HG03439 (cell line): ENCODE measurements around the gene BYSL.
A peak's percentile ranks its signal among the peaks of the same experiment; 100 is the strongest.

Experiments used
- ATAC-seq: cut with Tn5 transposase; IDR thresholded peaks from one replicate; pipeline ENCODE4 v1.9.1; 2021; ENCODE audit warnings: mild to moderate bottlenecking, moderate library complexity; ENCODE audit not compliant: unreplicated experiment

Gene BYSL

DNA sequence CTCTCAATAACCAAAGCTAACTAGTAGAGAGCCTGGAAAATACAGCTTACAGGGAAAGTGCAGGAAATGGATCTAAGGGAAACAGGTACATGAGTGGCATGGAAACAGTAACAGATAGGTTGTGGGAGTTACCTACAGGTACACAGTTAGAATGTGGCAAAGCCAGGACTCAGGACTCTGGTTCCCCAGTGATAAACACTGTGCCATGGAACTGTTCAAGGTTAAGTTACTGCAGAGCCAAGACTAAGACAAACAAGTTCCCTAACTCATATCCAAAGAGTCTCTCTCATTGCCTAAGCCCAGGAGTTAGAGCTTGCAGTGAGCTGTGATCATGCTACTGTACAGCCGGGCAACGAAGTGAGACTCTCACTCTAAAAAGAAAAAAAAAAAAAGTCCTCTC is 7.0 kb upstream of the BYSL start:
- ATAC-seq: no peak

DNA sequence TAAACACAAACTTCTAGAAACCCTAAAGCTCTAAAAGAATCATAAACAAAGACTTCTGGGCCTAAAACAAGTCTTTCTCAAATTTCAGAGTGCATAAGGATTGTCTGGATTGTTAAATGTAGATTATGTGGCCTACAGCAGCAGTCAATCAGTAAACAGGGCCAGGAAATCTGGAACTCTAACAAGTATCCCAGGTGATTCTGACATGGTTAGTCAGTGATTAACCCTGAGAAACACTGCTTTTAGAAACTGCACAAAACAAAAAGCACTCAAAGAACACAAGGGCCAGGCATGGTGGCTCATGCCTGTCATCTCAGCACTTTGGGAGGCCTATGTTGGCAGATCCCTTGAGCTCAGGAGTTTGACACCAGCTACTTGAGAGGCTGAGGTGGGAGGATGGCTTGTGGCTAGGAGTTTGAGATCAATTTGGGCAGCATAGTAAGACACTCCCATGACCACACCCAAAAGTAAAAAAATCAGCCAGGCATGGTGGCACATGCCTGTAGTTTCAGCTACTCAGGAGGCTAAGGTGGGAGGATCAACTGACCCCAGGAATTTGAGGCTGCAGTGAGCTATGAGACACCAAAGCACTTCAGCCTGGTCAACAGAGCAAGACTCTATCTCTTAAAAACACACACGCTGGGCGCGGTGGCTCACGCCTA is 6.3 kb upstream of the BYSL start:
- ATAC-seq: no peak

- ATAC-seq: no peak
Measured at GRCh38 chr6:41917528-41917927, 3.8 kb upstream of the BYSL start.

DNA sequence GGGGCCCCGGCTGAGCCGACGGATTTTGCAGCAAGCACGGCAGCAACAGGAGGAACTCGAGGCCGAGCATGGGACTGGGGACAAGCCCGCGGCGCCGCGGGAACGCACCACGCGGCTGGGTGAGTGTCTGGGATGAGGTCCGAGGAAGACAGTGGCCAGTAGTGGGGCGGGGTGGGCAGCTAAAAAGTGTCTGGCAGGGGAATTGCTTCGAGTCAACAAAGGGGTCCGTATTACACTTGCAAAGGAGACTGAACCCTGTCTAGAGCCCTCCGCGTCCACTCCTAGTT is 356 bp downstream of the BYSL start:
- no peak for ATAC-seq

GRCh38 chr6:41922154-41922553 is 855 bp downstream of the BYSL start:
- ATAC-seq: no peak

DNA sequence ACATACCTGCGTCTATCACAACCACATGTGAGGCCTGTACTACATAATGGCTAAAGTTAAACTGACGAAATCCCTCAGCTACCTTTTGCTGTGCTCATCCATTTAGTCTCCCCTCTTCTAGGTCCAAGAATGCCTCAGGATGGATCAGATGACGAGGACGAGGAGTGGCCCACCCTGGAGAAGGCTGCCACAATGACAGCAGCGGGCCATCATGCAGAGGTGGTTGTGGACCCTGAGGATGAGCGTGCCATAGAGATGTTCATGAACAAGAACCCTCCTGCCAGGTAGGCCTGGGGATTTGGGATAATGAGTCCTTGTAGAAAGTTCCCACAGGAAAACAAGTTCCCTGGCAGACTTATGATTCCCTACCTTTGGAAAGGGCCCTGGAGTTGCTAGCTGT is 6.0 kb downstream of the BYSL start:
- ATAC-seq: no peak

GRCh38 chr6:41929924-41930323 is 8.6 kb downstream of the BYSL start:
- ATAC-seq: no peak

- no peak for ATAC-seq
Measured at GRCh38 chr6:41931792-41932191, 10.5 kb downstream of the BYSL start.

DNA sequence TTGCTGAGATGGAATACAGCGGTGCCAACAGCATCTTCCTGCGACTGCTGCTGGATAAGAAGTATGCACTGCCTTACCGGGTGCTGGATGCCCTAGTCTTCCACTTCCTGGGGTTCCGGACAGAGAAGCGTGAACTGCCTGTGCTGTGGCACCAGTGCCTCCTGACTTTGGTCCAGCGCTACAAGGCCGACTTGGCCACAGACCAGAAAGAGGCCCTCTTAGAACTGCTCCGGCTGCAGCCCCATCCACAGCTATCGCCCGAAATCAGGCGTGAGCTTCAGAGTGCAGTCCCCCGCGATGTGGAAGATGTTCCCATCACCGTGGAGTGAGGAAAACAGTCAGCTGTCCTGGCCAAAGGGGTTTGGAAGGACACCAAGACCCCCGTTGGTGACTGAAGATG is 11.1 kb downstream of the BYSL start:
- ATAC-seq: no peak

GRCh38 chr6:41934278-41935192 is 13.2 kb downstream of the BYSL start:
- no peak for ATAC-seq

GRCh38 chr6:41935193-41935574 is 13.9 kb downstream of the BYSL start:
- ATAC-seq: no peak

DNA sequence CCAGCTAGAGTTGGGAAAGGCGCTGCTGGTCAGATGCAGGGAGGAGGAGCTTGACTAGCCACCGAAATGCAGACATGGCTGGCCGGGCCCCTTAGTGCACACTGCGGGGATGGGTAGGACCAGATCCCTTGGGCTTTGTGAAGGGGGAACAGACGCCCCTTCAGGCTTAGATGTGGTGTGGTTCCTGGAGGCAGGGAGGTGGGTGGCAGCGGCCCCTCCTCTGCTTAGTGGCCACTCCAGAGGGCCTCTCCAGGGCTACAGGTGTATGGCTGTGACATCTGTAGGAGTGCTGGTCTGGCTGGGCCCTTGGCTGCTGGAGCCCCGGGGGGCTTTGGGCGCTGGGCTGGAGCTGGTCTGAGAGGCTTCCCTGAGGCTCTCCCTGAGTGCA is 14.4 kb downstream of the BYSL start:
- no peak for ATAC-seq

DNA sequence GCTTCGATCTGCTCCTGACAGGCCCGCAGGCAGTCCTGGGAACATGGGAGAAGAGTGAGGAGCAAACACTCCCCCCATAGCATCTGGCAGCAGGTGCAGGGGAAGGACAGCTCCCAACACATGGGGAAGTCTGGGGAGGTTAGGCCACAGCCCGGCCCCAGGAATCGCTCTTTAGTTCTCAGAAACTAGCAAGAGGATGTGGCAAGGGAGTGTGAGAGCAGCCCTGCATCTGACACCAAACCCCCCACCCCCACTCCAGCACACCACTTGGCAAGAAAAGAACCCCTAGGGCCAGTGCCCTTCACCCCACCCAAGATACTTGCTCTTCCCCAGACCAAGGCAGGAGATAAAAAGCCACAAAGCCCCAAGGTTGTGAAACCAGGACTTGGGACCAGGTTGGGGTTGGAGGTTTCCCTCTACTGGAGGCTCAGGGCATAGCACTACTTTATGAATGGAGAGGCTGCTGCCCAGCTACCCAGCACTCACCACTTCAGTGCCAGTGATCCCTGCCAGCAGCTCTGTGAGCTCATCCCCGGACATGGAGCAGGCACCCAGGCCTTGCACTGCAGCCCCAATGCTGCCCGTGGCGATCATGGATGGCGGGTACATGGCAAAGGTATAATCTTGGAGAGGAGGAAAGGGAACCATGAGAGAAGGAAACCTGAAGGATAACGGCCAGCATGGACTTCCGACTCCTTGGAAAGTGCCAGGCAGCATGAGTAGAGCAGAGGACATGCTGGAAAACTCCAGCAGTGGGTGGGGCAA is 15.0 kb downstream of the BYSL start:
- no peak for ATAC-seq

DNA sequence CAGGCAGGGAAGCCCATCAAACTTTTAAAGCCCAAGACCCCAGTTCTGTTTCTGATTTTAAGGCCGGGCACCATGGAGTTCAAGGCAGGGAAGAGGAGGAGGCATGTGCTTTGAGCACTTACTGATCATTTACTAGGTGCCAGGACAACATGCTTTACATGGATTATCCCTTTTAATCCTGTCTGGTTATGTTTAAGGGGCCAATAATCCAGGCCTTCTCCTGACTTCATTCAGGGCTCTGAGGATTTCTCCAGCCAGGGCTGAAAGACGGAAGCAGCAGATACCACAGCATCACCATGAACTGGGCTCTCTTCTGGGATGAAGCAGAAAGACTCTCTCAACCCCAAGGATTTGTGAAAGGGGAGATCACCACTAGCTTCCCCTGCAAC is 16.2 kb downstream of the BYSL start:
- no peak for ATAC-seq

GRCh38 chr6:41937861-41938574 is 16.7 kb downstream of the BYSL start:
- ATAC-seq: no peak

- no peak for ATAC-seq
Measured at GRCh38 chr6:41938590-41939175, 17.4 kb downstream of the BYSL start.

DNA sequence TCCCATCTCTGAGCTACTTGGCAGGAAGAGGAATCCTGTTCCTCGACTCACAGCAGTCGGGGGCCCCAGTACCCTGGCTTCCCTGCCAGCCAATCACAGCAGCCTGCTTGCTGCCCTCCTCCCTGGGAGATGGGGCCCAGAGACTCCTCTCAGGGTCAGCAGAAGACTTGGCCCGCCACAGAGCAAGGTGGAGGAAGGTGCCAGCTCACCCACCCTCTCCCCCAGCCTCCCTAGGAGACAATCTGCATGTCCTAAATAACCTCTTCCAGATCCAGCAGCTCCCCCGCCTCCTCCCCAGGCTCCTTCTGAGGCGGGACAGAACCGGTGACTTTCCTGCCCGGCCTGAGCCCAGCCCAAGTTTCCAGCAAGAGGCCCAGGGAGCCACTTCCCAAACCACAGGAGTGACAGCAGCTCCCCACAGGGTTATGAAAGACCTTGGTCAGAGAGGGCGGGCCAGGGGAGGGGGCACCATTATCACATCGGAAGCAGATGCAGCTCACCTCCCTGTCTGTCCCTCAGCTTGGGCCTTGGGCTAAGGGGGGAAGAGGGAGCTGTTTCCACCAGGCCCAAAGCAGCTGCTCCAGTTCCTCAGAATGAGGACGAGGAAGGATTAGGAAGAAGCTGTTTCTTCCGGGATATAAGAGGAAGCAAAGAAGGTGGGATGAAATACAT is 18.0 kb downstream of the BYSL start:
- ATAC-seq: no peak

- no peak for ATAC-seq
Measured at GRCh38 chr6:41939848-41940758, 18.8 kb downstream of the BYSL start.

GRCh38 chr6:41940759-41941279 is 19.5 kb downstream of the BYSL start:
- peak; percentile 2 for ATAC-seq
